Sigmoid colon (tissue), 7 donors: Measurements from ENCODE around the gene AP1G1. TPM values are rescaled to one million over a fixed set of nuclear protein-coding genes. Genes with fewer than 3 reads are reported as not detected.

Experiments used
- DNase-seq: peaks from one replicate; pipeline ENCODE4 v3.0.0-alpha.2; 2019
- H3K27ac ChIP-seq, 4 donors: fragments of 200-600 bp; sonication (generic); one replicate each; pipeline ENCODE4 v1.5.1; 2016 to 2019; ENCODE audit warnings: mild to moderate bottlenecking in 1 of 4
- H3K27me3 ChIP-seq, 3 donors: fragments of 200-600 bp; sonication (generic); one replicate each; pipeline ENCODE4 v1.5.1; 2019; ENCODE audit warnings: mild to moderate bottlenecking in 1 of 3
- H3K36me3 ChIP-seq, 4 donors: fragments of 200-600 bp; sonication (generic); one replicate each; pipeline ENCODE4 v1.5.1; 2016 to 2019
- H3K4me1 ChIP-seq, 4 donors: fragments of 200-600 bp; sonication (generic); one replicate each; pipeline ENCODE4 v1.5.1; 2017 to 2019
- H3K4me3 ChIP-seq, 4 donors: fragments of 200-600 bp; sonication (generic); one replicate each; pipeline ENCODE4 v1.5.1; 2017 to 2019; ENCODE audit warnings: mild to moderate bottlenecking in 2 of 4, moderate library complexity in 1 of 4
- H3K9me3 ChIP-seq, 4 donors: fragments of 200-600 bp in 3 of 4; sonication (generic) in 3 of 4; one replicate each; pipeline versions ENCODE4 v1.5.1 to v1.6.1; 2013 to 2019
- CTCF ChIP-seq, 4 experiments: fragments of 450-650 bp in 3 of 4; fragments of 200-600 bp in 1 of 4; IDR thresholded peaks; one replicate each; pipeline ENCODE4 v1.5.1; 2016 to 2019; ENCODE audit warnings: antibody characterized with exemption in 4 of 4, mild to moderate bottlenecking in 3 of 4, moderate library complexity in 2 of 4
- EP300 ChIP-seq, 4 donors: sonication (generic); formaldehyde crosslinking; IDR thresholded peaks; one replicate each; pipeline ENCODE4 v1.6.1; 2017; ENCODE audit warnings: antibody characterized with exemption in 4 of 4
- POLR2A ChIP-seq, 2 donors: fragments of 450-650 bp; IDR thresholded peaks; one replicate each; pipeline ENCODE4 v1.6.1; 2016; ENCODE audit warnings: antibody characterized with exemption in 2 of 2, mild to moderate bottlenecking in 2 of 2, moderate library complexity in 2 of 2
- POLR2AphosphoS5 ChIP-seq, 4 donors: sonication (generic); formaldehyde crosslinking; IDR thresholded peaks; one replicate each; pipeline ENCODE4 v1.6.1; 2017; ENCODE audit warnings: antibody characterized with exemption in 4 of 4
- WGBS, 2 donors: extraction: QIAGEN DNeasy Blood & Tissue Kit; methylation state at CpG; one replicate each; pipeline ENCODE4 v1.1.7; 2013; 5-methylcytosine and 5-hydroxymethylcytosine counted together
- intact Hi-C: fragments of 100-400 bp; cut with DNase I; formaldehyde crosslinking; loops from one replicate; pipeline ENCODE4 v1.15.1; 2023
- polyA plus RNA-seq, 3 donors: library from polyadenylated mRNA; stranded (reverse); fragments of 200-250 nt; gene quantifications; one replicate each; pipeline ENCODE4 v1.2.3, GENCODE V29; 2013
- total RNA-seq, 4 donors: library from RNA; depleted of rRNA; stranded (reverse); fragments of >200 nt; gene quantifications; one replicate each; pipeline ENCODE4 v1.1.0, GENCODE V29; 2016
- donor health status: healthy with polysubstance abuse.
- donor health status: Bipolar disorder and iron deficiency.
- donor health status: healthy.

The AP1G1 gene
- total and polyA plus RNA-seq, 7 donors, result 12.6 to 57.3 (median 34.9) TPM

GRCh38 chr16:71746442-71747046 lies 62.1 kb downstream of the AP1G1 start:
- H3K4me1 ChIP-seq, result no peaks in the 10 kb centered on the region
- DNase-seq, result no peak
- H3K36me3 ChIP-seq, result peaks cover 0 to 93% (median 50%) of the 10 kb centered on the region in 4 donors
- intact Hi-C loops, result no loop called here
- 32 to 52% methylated on average over 7 of the region's 7 CpGs for WGBS, 2 donors
- H3K27me3 ChIP-seq, result no peaks in the 10 kb centered on the region
- H3K9me3 ChIP-seq, result no peaks in the 10 kb centered on the region
- TF ChIP-seq CTCF (IDR thresholded peaks at IDR 0.05) (peak in 3 of 4 experiments; percentile 45 to 66 (median 61)), POLR2A (IDR thresholded peaks at IDR 0.05) (no peak)
- no peak overlapping the region for H3K27ac ChIP-seq
- no peak overlapping the region for H3K4me3 ChIP-seq

GRCh38 chr16:71738855-71739254 lies 69.8 kb downstream of the AP1G1 start:
- intact Hi-C loops, result no loop called here
- H3K9me3 ChIP-seq, result no peaks in the 10 kb centered on the region
- no peak overlapping the region for H3K4me3 ChIP-seq
- H3K36me3 ChIP-seq, result peaks cover 8 to 82% (median 47%) of the 10 kb centered on the region in 4 donors
- H3K4me1 ChIP-seq, result no peaks in the 10 kb centered on the region
- WGBS, 2 donors, result 90 to 96% methylated on average over 4 of the region's 4 CpGs
- no peaks in the 10 kb centered on the region for H3K27me3 ChIP-seq
- no peak overlapping the region for H3K27ac ChIP-seq
- DNase-seq, result no peak
- TF ChIP-seq POLR2A (IDR thresholded peaks at IDR 0.05) (no peak), CTCF (IDR thresholded peaks at IDR 0.05) (no peak), EP300 (IDR thresholded peaks at IDR 0.05) (no peak), POLR2AphosphoS5 (IDR thresholded peaks at IDR 0.05) (no peak)

- no peak for DNase-seq
- H3K27ac ChIP-seq, result no peak overlapping the region
- H3K36me3 ChIP-seq, result peaks cover 15 to 82% (median 48%) of the 10 kb centered on the region in 4 donors
- no peaks in the 10 kb centered on the region for H3K27me3 ChIP-seq
- WGBS, 2 donors, result 96 to 99% methylated on average over 6 of the region's 6 CpGs
- H3K4me3 ChIP-seq, result no peak overlapping the region
- intact Hi-C loops, result no loop called here
- TF ChIP-seq POLR2A (IDR thresholded peaks at IDR 0.05), result no peak
- no peak for TF ChIP-seq EP300 (IDR thresholded peaks at IDR 0.05)
- no peak for TF ChIP-seq POLR2AphosphoS5 (IDR thresholded peaks at IDR 0.05)
- TF ChIP-seq CTCF (IDR thresholded peaks at IDR 0.05), result no peak
- no peaks in the 10 kb centered on the region for H3K9me3 ChIP-seq
- no peaks in the 10 kb centered on the region for H3K4me1 ChIP-seq
Observed at GRCh38 chr16:71737501-71737900, 71.1 kb downstream of the AP1G1 start.

- Histone ChIP-seq H3K9me3 (no peaks in the 10 kb centered on the region), H3K36me3 (peaks cover 20 to 90% (median 52%) of the 10 kb centered on the region in 4 donors), H3K4me1 (no peaks in the 10 kb centered on the region), H3K4me3 (no peak overlapping the region), H3K27ac (no peak overlapping the region), H3K27me3 (no peaks in the 10 kb centered on the region)
- no peak for TF ChIP-seq EP300 (IDR thresholded peaks at IDR 0.05)
- no peak for TF ChIP-seq CTCF (IDR thresholded peaks at IDR 0.05)
- no peak for TF ChIP-seq POLR2A (IDR thresholded peaks at IDR 0.05)
- TF ChIP-seq POLR2AphosphoS5 (IDR thresholded peaks at IDR 0.05), result no peak
- DNase-seq, result no peak
- intact Hi-C loops, result no loop called here
- WGBS, 2 donors, result 81 to 87% methylated on average over 5 of the region's 5 CpGs
Observed at GRCh38 chr16:71734511-71734910, 74.1 kb downstream of the AP1G1 start.

GRCh38 chr16:71732587-71732986 lies 76.0 kb downstream of the AP1G1 start:
- TF ChIP-seq POLR2A (IDR thresholded peaks at IDR 0.05), result no peak
- H3K27ac ChIP-seq, result no peak overlapping the region
- no peaks in the 10 kb centered on the region for H3K4me1 ChIP-seq
- H3K9me3 ChIP-seq, result no peaks in the 10 kb centered on the region
- no peak for DNase-seq
- intact Hi-C loops, result no loop called here
- no peak overlapping the region for H3K4me3 ChIP-seq
- peaks cover 12 to 78% (median 36%) of the 10 kb centered on the region in 4 donors for H3K36me3 ChIP-seq
- 85 to 86% methylated on average over 3 of the region's 3 CpGs for WGBS, 2 donors
- H3K27me3 ChIP-seq, result no peaks in the 10 kb centered on the region
